HUES48 (cell line): ENCODE results near the gene CYTH2.

ENCODE experiments used
- H3K27ac ChIP-seq: one replicate; pipeline ENCODE4 v1.7.0; 2013; ENCODE audit warnings: low read depth, low read length, inconsistent platforms
- H3K27me3 ChIP-seq: 2 replicates; pipeline ENCODE4 v1.6.1; 2013; ENCODE audit warnings: mild to moderate bottlenecking, low read length; ENCODE audit not compliant: control insufficient read depth, insufficient read depth
- H3K36me3 ChIP-seq: 2 replicates; pipeline ENCODE4 v1.6.1; 2013; ENCODE audit warnings: low read length; ENCODE audit not compliant: control insufficient read depth, insufficient read depth
- H3K4me1 ChIP-seq: 2 replicates; pipeline ENCODE4 v1.6.1; 2013; ENCODE audit warnings: mild to moderate bottlenecking, low read length; ENCODE audit not compliant: control insufficient read depth, insufficient read depth
- H3K4me3 ChIP-seq: 2 replicates; pipeline ENCODE4 v1.5.1; 2013; ENCODE audit warnings: mild to moderate bottlenecking, low read depth, low read length
- H3K9ac ChIP-seq: 2 replicates; pipeline ENCODE4 v1.6.1; 2013; ENCODE audit warnings: mild to moderate bottlenecking, low read depth, low read length, moderate library complexity
- H3K9me3 ChIP-seq: 2 replicates; pipeline ENCODE4 v1.6.1; 2013; ENCODE audit warnings: low read length; ENCODE audit not compliant: control insufficient read depth, insufficient read depth

Gene CYTH2

DNA sequence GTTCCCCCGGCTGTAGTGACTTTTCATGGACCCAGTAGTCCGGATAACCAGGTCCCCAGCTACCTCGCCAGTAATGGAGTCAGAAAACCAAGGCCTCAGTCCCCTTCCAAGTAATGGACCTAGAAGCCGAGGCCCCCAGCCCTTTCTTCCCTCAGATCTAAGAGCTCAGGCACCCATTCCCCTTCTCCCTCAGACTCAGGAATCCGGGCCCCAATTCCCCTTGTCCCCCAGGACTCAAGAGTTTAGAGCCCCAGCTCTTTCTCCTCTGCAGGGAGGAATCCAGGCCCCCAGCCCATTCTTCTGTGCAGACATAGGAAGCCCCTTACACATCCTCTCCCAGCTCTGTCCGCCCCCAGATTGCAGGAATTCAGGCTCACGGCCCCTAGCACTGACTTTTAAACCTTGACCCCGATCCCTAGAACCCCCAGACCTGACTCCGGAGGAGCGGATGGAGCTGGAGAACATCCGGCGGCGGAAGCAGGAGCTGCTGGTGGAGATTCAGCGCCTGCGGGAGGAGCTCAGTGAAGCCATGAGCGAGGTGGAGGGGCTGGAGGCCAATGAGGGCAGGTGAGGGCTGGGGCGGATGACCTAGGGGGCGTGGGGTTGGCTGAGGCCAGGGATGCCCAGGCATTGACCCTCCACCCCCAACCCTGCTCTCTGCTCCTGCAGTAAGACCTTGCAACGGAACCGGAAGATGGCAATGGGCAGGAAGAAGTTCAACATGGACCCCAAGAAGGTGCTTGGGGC lies 938 bp downstream of the CYTH2 start:
- Histone ChIP-seq H3K4me1 (no peaks in the 10 kb centered on the region), H3K9me3 (no peaks in the 10 kb centered on the region), H3K36me3 (peaks cover 49% of the 10 kb centered on the region), H3K27me3 (no peaks in the 10 kb centered on the region), H3K4me3 (peak overlapping the region; percentile 95), H3K9ac (no peak overlapping the region), H3K27ac (peak overlapping the region; percentile 100)

DNA sequence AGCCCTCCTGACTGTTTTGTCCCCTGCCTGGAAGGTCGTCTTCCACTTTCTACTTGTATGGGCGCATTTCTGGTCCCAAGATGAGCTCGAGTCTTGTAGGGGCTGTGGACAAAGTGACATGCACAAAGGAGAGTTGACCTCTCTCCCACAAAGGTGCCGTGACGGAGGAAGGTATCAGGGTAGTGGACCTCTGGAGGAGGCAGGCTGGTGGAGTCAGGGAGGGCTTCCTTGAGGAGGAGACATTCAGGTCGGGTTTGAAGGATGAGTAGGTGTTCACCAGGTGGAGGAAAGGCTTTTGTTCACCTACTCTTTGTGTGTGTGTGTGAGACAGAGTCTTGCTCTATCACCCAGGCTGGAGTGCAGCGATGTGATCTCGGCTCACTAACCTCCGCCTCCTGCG lies 1.7 kb downstream of the CYTH2 start:
- Histone ChIP-seq H3K27me3 (no peaks in the 10 kb centered on the region), H3K36me3 (peaks cover 57% of the 10 kb centered on the region), H3K4me3 (no peak overlapping the region), H3K9ac (no peak overlapping the region), H3K27ac (no peak overlapping the region), H3K4me1 (no peaks in the 10 kb centered on the region), H3K9me3 (no peaks in the 10 kb centered on the region)

- H3K36me3 ChIP-seq: peaks cover 63% of the 10 kb centered on the region
Observed at GRCh38 chr19:48471836-48472235, 2.7 kb downstream of the CYTH2 start.

GRCh38 chr19:48473161-48473966 lies 4.2 kb downstream of the CYTH2 start:
- H3K4me1 ChIP-seq: no peaks in the 10 kb centered on the region; the same call in 1 of the 2 replicates
- H3K27me3 ChIP-seq: no peaks in the 10 kb centered on the region
- H3K9ac ChIP-seq: no peak overlapping the region
- H3K9me3 ChIP-seq: no peaks in the 10 kb centered on the region
- H3K27ac ChIP-seq: no peak overlapping the region
- H3K4me3 ChIP-seq: no peak overlapping the region
- H3K36me3 ChIP-seq: peaks cover 68% of the 10 kb centered on the region

More at GRCh38 chr19:48471836-48472235, 2.7 kb downstream of the CYTH2 start:
- H3K4me3 ChIP-seq: no peak overlapping the region
- no peak overlapping the region for H3K9ac ChIP-seq
- H3K27me3 ChIP-seq: no peaks in the 10 kb centered on the region
- H3K4me1 ChIP-seq: no peaks in the 10 kb centered on the region
- no peak overlapping the region for H3K27ac ChIP-seq
- H3K9me3 ChIP-seq: no peaks in the 10 kb centered on the region

DNA sequence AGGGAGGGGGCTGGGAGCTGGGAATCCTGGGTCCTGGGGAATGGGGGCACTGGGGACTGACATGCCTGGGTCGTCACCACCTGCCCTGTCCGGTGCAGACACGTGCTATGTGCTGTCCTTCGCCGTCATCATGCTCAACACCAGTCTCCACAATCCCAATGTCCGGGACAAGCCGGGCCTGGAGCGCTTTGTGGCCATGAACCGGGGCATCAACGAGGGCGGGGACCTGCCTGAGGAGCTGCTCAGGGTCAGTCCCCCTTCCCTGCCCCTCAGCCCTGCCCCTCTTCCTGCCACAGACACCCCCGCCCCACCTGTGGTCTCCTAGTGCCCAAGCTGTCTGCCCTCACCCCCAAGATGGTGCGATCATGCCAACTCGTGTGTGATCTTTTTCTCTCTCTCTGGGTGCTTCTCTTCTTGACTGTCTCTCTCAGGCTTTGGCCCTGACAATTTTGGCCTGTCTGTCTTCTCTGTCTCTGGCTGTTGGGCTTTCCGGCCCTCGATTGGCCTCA lies 5.0 kb downstream of the CYTH2 start:
- H3K27ac ChIP-seq: no peak overlapping the region
- no peak overlapping the region for H3K4me3 ChIP-seq
- no peaks in the 10 kb centered on the region for H3K9me3 ChIP-seq
- H3K9ac ChIP-seq: no peak overlapping the region
- peaks cover 70% of the 10 kb centered on the region for H3K36me3 ChIP-seq
- no peaks in the 10 kb centered on the region for H3K27me3 ChIP-seq
- H3K4me1 ChIP-seq: no peaks in the 10 kb centered on the region; the same call in 1 of the 2 replicates

DNA sequence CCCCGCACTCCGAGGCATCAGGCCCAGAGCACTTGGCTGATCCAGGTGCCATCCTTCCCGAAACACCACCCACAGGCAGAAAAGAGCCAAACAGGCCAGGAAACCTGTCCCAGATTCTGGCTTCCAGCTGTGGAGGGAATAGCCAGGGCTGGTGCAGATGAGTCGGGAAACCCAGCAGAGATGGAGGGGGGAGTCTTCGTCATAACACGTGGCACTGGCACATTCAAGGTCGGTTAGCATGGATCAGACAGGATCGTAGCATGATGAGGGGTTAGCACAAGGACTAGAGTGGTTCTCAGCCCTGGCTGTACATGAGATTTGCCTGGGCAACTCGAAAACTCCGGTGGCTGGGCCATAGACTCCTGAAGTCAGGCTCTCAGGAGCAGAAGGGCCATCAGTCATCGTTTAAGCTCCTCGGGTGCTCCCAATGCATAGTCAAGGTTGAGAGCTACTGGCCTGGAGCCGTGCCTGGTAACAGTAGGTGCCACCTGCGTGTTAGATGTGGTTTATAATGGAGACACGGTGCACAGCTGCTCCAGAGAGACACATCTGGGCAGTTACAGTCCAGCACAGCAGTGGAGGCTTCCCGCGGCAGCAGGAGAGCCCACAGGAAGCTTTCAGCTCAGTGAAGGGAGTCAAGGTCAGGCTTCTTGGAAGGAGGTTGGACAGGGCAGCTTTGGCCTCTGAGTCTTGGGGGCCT lies 6.3 kb downstream of the CYTH2 start:
- peaks cover 71% of the 10 kb centered on the region for H3K36me3 ChIP-seq
- no peak overlapping the region for H3K27ac ChIP-seq
- no peak overlapping the region for H3K9ac ChIP-seq

GRCh38 chr19:48476176-48476575 lies 7.0 kb downstream of the CYTH2 start:
- H3K36me3 ChIP-seq: peaks cover 65% of the 10 kb centered on the region
- H3K4me3 ChIP-seq: no peak overlapping the region
- no peak overlapping the region for H3K9ac ChIP-seq
- no peaks in the 10 kb centered on the region for H3K27me3 ChIP-seq
- H3K27ac ChIP-seq: no peak overlapping the region
- H3K4me1 ChIP-seq: peaks cover 4% of the 10 kb centered on the region; the same call in 1 of the 2 replicates
- H3K9me3 ChIP-seq: no peaks in the 10 kb centered on the region

More for the DNA sequence above, 6.3 kb downstream of the CYTH2 start:
- Histone ChIP-seq H3K27me3 (no peaks in the 10 kb centered on the region), H3K4me1 (no peaks in the 10 kb centered on the region; the same call in 1 of the 2 replicates), H3K4me3 (no peak overlapping the region), H3K9me3 (no peaks in the 10 kb centered on the region)

DNA sequence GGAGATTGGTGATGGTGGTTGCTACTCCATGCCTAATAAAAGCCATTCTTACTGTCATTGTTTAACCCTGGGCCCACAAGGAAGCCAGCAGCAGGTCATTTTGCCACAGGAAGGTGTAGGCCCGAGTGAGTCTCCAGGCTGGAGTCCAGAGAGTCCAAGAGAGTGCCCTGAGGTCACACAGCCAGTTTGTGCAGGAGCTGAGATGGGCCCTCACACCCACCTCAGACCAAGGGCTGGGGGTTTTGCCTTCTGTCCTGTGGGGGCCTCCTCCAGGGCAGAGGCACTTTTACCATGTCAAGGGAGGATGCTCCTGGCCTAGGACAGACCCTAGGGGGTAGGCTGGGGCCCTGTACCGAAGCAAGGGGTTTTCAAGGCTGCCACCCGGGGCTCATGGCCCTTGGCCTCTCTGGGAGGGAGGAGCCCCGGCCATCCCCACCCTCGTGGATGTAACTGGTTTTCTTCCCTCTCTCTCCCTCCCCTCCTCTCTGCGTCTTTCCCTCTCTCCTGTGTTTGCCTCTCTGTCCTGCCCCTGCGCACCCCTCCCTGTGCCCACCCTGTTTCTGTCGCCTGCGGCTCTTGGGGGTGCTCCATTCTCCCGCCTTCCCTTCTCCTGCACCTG lies 8.0 kb downstream of the CYTH2 start:
- Histone ChIP-seq H3K36me3 (peaks cover 55% of the 10 kb centered on the region), H3K27ac (no peak overlapping the region), H3K27me3 (no peaks in the 10 kb centered on the region), H3K4me3 (no peak overlapping the region), H3K4me1 (peaks cover 5% of the 10 kb centered on the region; the same call in 1 of the 2 replicates), H3K9me3 (no peaks in the 10 kb centered on the region), H3K9ac (no peak overlapping the region)

DNA sequence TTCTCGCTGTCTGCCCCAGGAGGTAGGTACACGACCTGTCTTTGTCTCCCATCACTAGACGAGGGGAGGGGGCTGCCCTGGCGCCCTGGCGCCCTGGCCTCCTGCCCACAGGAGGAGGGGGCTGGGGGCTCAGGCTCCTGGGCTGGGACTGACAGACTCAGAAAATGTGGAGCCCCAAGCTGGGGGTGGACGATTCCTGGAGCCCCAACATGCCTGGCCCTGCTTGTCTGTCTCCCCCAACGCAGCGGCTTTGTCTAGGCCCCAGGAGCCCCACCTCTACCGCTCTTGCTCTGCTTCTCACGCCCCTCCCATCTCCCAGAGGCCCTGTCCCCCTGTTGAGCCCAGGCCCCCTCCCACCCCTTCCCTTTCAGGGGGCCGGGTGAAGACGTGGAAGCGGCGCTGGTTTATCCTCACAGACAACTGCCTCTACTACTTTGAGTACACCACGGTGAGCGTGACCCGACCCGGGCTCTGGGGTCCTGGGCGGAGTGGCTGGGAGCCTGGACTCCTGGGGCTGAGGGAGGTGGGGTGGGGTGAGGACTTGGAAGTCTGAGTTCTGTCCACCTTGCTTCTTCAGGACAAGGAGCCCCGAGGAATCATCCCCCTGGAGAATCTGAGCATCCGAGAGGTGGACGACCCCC lies 8.6 kb downstream of the CYTH2 start:
- H3K27me3 ChIP-seq: no peaks in the 10 kb centered on the region
- peaks cover 5% of the 10 kb centered on the region; the same call in 1 of the 2 replicates for H3K4me1 ChIP-seq
- H3K36me3 ChIP-seq: peaks cover 49% of the 10 kb centered on the region
- no peaks in the 10 kb centered on the region for H3K9me3 ChIP-seq
- no peak overlapping the region for H3K4me3 ChIP-seq
- H3K27ac ChIP-seq: no peak overlapping the region
- no peak overlapping the region for H3K9ac ChIP-seq
